HG03575 (cell line): Measurements from ENCODE around the gene PBX2.
A peak's percentile ranks its signal among the peaks of the same experiment; 100 is the strongest.
"Not testable (repeated sequence)": the region's sequence is repeated elsewhere in the genome, so short reads cannot be mapped to it uniquely, and the experiment has no call there.

Source experiments
- ATAC-seq: cut with Tn5 transposase; IDR thresholded peaks from one replicate; pipeline ENCODE4 v1.9.1; 2021; ENCODE audit not compliant: unreplicated experiment, insufficient number of reproducible peaks, low FRiP score; ENCODE audit errors: extremely low read depth

The PBX2 gene

DNA sequence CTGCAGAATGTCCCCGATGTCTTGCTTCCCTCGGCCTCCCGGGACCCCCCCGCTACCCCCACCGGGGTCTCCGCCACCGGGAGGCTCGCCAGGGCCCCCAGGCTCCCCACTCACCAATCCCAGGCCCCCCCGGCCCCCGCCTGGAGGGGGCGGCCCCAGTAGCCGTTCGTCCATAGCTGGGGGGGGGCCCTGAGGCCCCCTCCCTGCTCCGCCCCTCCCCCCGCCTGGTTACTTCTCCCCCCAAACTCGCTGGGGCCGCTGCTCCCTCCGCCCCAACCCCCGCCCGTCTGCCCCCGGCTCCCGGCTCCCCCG is 304 bp downstream of the PBX2 start:
- ATAC-seq = no peak

DNA sequence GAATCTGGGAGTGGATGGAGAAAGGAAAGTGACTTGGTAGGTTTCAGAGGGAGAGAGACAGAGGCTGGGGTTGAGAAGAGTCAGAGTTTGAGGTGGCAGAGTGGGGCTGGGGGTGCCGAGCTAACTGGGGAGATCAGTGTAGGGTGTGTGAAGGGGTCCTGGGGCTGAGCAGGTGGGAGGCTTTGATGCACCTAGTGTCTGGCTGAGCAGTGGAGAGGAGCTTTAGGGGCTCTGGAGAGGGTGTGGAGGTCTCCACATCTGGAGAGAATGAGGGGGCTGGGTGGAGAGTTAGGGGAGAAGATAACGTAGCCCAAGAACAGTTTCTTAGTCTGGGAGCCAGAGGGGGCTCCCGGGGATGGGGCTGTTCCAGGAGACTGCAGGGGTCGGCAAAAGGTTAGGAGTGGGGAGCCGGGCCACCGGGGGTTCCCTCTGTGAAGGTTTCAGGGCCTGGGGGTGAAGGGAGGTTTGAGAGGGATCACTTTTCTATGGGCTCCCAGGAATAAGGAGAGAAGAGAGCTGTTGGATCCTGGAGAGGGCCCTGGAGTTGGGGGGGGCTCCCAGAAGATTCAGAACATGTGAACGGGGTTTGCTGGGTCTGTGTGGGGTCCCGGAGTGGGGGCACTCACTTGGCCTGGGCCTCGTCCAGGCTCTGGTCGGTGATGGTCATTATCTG is 797 bp downstream of the PBX2 start:
- no peak for ATAC-seq

DNA sequence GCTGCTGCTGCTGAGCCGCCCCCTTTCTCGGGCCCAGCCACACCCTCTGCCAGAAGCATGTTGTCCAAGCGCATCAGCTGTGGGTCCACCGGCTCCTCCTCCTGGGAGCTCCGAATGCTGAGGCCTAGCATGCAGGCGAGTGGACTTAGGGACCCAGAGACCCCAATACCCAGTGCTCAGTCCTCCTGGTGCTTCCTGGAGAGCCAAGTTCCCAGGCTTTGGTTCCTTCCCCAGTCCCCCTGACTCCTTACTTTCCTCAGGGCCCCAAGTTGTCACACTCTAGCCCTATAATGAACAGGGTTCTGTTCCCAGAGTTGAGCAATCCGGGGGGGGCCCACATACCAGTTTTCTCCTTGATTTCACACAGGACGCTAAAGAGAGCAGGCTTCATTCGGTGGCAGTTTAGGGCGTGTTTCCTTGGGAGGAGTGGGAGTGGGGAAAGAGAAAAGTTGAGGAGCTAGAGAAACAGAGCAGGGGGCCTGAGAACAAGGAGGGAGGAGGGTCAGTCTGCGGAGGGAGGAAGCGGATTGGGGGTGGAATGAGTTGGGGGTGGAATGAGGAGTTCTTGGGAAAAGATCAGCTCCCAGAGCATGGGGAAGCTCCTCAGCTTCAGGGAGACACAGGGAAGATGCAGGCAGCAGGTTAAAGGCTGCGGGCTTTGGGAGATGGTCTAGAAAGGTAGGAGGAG is 1.5 kb downstream of the PBX2 start:
- ATAC-seq = no peak

DNA sequence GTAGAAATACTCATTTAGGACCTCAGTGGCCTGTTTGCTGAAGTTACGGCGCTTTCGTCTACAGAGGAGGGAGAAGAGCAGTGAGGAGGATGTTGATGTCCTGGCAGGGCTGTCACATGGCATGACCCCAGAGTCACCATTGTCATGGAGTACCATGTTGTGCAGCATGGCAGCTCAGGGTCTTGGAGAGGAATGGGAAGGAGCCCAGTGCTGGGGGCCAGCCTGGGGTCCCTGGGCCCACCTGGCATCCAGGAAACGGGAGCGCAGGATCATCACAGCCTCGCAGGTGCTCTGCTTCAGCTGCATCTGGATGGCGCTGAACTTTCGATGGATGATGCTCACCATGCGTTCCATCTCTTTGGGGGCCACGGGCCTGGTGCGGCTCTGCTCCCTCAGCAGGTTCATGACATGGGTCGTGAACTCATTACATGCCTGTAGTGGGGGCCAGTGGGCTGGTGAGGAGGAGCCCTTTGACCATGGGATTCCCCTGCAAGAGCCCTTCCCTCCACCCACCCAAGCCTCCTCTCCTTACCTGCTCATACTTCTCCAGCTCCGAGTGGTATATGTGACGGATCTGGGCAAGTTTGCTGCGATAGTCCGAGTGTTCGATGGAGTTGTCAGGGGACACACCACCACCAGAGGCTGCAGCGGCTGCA is 2.1 kb downstream of the PBX2 start:
- not testable (repeated sequence) for ATAC-seq

DNA sequence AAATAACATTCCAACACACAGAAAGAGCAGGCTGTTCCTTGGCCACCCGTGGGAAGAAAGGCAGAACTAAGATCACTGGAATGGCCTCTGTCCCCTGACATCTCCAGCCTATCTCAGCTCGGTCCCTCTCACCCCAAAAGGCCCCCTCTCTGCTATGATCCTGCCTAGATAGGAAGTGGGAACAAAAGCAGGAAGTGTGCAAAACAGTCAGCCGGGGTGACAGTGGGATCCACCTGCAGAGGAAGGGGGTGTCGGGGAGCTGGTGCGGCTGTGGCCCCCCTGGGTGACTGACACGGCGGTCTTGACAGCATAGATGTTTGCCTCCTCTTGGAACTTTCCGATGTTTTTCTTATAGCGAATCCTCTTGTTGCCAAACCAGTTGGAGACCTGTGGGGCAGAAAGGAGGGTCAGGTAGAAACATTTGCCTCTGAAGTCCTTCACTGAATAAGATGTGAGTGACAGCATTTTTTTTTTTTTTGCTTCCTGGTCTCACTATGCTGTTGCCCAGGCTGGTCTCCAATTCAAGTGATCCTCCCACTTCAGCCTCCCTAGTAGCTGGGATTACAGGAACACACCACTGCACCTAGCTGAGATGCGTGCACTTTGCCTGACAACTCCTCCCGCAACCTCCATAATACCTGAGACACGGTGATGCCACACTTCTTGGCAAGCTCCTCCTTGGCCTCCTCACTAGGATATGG is 2.8 kb downstream of the PBX2 start:
- no peak for ATAC-seq

DNA sequence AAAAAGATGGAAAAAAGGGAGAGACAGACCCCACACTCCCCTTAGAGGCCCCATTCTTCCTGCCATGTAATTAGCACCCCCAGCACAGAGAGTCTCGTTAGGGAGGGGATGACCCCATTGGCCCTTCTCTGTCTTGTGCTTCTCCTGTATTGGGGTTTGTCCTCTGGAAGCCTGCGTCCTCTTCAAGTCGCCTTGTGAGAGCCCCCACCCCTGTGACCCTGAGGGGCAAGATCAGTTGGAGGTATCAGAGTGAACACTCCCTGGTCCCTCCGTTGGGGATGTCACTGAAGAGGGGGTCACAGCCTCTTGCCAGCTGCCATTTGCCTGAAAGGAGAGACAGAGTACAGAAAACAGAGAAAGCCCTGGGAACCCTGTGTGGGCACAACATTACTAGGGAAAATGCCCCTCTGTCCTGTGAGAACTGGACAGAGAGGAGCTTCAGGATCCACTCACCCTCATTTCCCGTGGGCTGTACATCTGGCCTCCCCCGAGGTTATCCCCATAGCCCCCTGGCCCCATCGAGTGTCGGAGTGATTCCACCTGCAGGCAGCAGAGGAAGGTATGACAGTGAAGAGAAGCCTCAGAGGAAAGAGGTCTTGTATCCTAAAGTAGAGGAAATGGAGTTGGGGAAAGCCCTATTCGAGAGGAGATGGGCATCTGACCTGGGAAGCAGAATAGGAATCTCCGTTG is 3.7 kb downstream of the PBX2 start:
- ATAC-seq = not testable (repeated sequence)

DNA sequence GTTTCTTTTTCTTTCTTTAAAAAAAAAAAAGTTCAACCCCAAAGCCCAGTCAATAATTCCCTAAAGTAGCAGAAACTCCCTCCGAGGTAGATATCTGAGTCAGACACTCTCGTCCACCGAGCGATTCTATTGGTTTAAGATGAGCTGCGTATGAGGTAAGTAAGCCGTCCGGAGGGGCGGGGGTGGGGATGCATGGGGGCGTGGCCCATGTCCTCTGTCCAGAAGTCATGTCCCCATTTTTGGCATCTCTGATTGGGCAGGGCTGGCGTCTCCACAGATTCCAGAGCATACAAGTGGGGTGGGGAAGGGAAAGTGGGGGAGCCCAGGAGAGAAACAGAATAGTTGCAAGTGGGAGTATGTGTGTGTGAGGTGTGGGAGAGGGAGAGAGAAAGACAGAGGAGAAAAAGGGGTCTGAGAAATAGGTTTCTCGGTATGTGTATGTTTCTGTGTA is 4.3 kb downstream of the PBX2 start:
- not testable (repeated sequence) for ATAC-seq

DNA sequence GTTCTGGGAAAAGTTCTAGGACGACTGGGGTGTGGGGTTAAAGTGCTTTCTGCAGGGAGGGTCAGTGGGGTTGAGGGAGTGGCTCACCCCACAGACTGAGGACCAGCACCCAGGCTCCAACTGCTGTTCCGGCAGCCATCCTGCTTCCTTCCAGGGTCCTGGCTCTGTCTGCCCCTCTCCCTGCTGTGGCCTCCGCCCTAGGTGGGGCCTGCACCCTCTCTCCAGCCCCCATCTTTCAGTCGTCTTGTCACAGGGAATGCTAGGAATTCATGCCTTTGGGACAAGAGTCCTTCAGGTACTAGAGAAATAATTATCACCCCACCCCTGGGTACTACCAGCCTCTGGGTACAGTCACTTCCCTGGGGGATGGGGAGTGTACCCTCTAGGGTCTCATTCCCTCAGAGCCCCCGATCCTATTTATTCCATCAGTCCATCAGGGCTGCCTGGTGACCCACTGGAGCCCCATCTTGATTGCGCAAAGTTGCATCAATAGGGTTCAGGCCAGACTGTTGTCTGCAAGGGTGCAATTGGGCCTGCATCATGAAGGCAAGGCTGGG is 5.8 kb downstream of the PBX2 start, which contains the start of gene AGER:
TSS of gene AGER (minus strand) at position 170 of the 557 bp plus-strand sequence. CDS start at position 139, 31 bp downstream.
- ATAC-seq = no peak

DNA sequence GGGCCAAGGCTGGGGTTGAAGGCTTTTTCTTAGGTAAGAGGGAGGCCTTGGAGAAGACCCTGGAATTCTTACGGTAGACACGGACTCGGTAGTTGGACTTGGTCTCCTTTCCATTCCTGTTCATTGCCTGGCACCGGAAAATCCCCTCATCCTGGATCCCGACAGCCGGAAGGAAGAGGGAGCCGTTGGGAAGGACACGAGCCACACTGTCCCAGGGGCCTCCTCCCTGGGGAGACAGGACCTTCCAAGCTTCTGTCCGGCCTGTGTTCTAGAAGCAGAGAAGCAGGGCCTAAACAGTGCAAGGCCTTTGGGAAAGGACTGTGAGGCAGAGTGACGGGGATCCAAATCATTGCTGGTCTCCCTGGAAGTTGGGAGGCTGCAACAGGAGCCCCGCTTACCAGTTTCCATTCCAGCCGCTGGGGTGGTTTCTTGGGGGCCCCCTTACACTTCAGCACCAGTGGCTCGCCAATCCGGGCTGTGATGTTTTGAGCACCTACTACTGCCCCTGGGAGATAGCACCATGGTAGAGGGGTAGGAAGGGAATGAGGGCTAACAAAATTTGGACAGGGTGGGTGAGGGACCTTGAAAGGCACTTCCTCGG is 6.4 kb downstream of the PBX2 start:
- no peak for ATAC-seq

DNA sequence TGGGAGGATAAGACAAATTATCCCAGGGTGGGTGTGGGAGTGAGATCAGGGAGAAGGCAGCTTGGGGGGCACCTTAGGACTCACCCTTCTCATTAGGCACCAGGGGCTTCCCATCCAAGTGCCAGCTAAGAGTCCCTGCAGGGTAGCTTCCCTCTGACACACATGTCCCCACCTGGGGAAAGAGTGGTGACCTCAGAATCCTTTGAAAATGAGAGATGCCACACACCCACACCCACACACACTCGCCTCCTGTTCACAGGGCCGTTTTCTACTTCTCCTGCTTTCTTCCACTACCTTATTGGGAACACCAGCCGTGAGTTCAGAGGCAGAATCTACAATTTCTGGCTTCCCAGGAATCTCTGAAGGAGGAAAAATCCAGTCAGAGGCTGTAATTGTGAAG is 7.0 kb downstream of the PBX2 start:
- no peak for ATAC-seq

DNA sequence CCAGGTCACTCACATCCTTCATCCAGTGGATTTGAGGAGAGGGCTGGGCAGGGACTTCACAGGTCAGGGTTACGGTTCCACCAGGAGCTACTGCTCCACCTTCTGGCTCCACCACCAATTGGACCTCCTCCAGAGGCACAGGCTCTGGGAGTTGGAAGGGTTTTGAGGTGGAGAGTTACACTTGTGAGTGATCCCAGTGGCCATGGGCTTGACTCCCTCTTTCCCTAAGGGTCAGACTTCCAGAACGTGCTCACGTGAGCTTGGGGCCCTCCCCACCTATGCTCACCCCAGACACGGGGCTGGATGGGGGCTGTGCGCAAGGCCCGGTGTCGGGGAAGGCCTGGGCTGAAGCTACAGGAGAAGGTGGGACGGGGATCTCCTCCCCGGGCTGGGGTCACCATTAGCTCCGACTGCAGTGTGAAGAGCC is 7.4 kb downstream of the PBX2 start:
- ATAC-seq = no peak

DNA sequence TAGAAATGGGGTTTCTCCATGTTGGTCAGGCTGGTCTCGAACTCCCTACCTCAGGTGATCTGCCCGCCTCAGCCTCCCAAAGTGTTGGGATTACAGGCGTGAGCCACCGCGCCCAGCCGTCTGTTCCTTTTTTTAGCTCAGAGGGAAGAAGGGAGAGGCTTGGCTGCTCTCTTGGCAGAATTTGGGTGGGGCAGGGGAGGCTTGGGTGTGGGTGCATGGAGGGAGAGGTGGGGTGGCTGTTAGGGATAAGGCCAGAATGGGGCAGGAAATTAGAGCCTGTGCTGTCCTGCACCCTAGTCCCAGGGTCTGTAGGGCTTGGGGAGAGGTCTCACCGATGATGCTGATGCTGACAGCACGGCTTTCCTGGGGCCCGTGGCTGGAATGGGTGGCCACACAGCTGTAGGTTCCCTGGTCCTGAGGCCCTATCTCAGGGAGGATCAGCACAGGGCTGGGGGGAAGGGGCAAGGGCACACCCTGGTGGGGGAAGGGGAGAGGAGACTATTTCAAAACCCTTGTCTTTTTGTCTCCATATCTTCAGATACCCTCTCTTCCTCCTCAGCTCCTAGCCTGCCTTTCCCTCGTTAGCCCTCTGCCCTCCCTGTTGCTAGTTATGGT is 8.0 kb downstream of the PBX2 start:
- no peak for ATAC-seq

DNA sequence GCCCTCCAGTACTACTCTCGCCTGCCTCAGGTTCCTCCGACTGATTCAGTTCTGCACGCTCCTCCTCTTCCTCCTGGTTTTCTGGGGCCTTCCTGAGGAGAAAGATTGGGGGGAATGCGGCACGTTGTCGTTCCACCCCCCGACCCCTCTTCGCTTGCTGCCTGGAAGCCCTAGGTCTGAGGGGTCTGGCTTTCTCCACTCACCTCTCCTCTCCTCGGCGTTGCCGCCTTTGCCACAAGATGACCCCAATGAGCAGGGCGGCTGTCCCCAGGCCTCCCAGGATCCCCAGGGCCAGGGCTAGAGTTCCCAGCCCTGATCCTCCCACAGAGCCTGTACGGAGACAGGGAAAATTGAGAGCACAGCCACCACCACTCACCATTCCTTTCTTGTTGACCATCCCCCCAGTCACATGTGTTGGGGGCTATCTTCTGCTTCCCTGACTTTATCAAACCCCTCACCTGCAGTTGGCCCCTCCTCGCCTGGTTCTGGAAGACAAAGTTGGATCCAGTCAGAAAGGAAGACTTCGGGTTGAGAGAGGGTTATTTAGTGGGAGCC is 8.8 kb downstream of the PBX2 start:
- ATAC-seq = no peak

DNA sequence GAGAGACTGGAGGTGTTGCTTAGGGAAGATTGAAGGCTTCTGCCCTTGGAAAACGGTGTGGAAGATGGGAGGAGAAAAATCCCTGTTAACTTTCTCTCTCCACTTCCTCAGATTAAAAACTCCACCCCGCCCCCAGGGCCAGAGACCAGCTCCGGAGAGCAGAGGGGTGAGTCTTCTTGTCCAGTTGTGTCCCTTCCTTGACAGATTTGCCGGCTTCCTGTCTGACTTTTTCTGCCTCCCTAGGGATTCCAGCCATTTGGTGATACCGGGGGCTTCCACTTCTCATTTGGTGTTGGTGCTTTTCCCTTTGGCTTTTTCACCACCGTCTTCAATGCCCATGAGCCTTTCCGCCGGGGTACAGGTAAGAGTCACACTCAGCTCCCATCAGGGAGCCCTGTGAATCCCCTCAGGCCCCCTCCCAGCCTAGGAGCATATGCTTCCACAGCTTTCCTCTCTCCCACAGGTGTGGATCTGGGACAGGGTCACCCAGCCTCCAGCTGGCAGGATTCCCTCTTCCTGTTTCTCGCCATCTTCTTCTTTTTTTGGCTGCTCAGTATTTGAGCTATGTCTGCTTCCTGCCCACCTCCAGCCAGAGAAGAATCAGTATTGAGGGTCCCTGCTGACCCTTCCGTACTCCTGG is 10.1 kb downstream of the PBX2 start:
- ATAC-seq = no peak

DNA sequence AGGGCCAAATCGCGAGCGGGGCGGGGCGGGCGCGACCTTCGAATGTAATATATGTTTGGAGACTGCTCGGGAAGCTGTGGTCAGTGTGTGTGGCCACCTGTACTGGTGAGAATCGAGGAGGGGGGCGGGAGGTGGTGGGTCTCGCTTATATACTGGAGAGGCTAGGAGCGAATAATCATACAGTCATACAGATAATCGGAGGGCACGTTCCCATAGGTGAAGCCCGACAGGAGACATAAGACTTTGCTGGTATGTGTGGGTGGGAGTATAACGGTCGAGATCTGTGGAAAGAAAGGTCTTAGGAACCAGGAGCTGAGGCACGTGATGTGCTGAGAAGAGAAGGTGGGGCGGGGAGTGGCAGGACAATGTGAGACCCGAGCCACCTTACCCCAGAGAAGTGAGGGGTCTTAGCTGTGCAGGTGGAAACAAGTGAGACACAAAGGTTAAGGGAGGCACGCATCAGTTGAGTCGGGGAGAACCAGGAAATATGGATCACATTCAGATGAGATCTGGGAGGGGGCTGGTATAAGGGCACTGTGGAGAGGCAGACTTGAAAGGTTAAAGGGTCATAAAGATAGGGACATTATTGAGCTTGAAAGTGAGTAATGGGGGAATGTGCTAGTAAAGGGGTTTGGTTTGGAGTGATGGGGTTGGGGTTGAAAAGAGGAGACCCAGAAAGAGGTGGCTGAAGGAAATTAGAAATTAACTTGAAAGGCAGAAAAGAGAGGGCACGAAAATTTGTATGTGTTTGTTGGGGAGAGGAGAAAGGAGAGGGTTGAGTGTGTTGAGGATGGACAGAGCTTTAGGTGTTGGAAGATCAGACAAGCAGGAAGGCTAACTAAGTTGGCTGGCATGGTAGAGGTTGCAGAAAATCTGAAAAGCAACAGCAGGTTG is 11.2 kb downstream of the PBX2 start:
- no peak for ATAC-seq

DNA sequence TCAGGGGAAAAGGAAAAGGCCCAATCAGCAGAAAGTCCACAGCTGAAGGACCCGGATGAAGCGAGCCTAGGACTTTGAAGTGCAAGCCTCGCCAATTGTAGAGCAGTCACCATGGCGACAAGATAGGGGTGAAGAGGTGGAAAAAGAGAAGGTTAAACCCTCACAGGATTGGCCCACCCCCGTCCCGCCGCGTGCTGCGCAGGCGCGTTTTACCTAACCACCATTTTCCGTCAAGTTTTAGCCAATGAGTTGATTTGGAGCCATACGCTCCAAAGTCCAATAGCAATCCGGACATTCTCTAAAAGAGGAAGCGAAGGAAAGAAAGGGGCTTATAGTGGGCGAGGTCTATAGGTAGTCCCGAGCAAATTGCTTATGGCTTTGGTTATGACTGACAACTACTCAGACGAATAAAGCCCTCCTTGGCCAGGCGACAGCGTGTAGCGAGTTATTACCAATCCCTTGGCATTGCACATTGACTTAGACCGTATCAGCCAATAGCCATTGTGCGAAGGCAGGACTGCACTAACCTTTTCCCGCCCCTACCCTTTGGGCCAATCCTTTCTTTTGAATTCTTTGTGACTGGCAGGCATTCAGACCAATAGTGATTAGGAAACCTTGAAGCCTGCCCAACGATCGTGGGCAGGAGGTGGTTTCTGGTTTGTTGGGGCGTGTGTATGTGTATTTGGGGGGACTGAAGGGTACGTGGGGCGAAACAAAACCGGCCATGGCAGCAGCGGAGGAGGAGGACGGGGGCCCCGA is 12.0 kb downstream of the PBX2 start, which contains the start of gene RNF5:
TSS of gene RNF5 (plus strand) at position 618 of the 759 bp plus-strand sequence. CDS start at position 725, 107 bp downstream.
- peak; percentile 55 for ATAC-seq
